ENCODE measurements around the gene BMPR2. TPM values are rescaled to one million over a fixed set of nuclear protein-coding genes. Genes with fewer than 3 reads are reported as not detected.

BMPR2 gene
- total and polyA plus RNA-seq, 2 of the 4 experiments (the other 2 are of a cell fraction): 17.0 to 30.1 TPM

DNA sequence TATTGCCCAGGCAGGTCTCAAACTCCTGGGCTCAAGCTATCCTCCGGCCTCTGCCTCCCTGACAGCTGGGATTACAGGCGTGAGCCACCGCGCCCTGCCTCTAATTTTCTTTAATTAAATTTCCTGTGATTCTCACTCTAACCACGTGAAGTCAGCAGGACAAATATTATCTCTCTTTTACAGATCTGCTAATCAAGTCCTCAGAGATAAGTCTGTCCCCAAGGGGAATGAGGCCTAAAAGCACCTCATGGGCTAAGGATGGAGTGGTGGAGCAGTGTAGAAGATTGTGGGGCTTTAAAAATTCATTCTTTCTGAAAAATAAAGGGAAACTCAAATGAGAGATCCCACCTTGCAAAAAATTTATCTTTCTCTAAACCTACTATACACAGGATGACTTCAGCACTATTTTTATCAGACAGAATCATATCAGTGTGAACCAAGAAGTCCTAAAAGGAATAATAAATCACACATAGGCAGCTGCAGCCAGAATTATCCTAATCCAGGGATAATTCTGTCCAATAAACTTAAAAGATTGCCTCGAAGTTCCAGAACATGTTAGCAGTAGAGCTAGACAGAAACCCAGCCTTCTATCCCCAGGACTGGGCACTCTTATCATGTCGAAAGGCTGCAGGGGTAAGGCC lies 38.3 kb upstream of the BMPR2 start:
- Histone ChIP-seq H4K8ac (ENCODE audit: low read depth in 2 of 2, low read length in 2 of 2) (no peak overlapping the region), H3K27ac (ENCODE audit: insufficient read depth, low read length) (no peak overlapping the region), H2AFZ (replicated peaks; ENCODE audit: low read length, poor library complexity) (no peak overlapping the region), H3K79me1 (ENCODE audit: low read depth in 1 of 2, low read length in 2 of 2) (0 out of 4 replicates have a peak, but pooled peaks cover 0 to 8% of the 10 kb centered on the region in 2 experiments), H2AK9ac (replicated peaks; ENCODE audit: low read depth, low read length, poor library complexity) (no peak overlapping the region), H2BK5ac (ENCODE audit: low read depth, low read length, poor library complexity, severe bottlenecking) (no peak overlapping the region), H3K4me1 (ENCODE audit: control insufficient read depth, insufficient read depth, low read length) (peaks cover 3% of the 10 kb centered on the region; the same call in 1 of the 2 replicates), H3K9ac (ENCODE audit: low read depth, low read length) (no peak overlapping the region), H3K36me3 (ENCODE audit: control insufficient read depth, insufficient read depth, low read length) (no peaks in the 10 kb centered on the region), H2BK120ac (ENCODE audit: low read depth, low read length) (no peak overlapping the region), H3K14ac (replicated peaks; ENCODE audit: low read depth, low read length) (no peak overlapping the region), H3K56ac (ENCODE audit: extremely low read depth, insufficient read depth, low read length) (no peak overlapping the region), H3K27me3 (ENCODE audit: control insufficient read depth, insufficient read depth, low read length) (no peaks in the 10 kb centered on the region), H2AK5ac (ENCODE audit: low read depth, low read length) (no peak overlapping the region), H2BK20ac (ENCODE audit: low read depth, low read length) (no peak overlapping the region), H2BK15ac (ENCODE audit: low read depth, low read length) (no peak overlapping the region), H3K4me3 (ENCODE audit: insufficient read depth, low read depth, low read length) (no peak overlapping the region), H3K18ac (ENCODE audit: low read depth, low read length) (no peak overlapping the region), H3K4me2 (ENCODE audit: low read depth, low read length) (no peak overlapping the region), H3K9me1 (ENCODE audit: insufficient read depth, low read length) (peaks cover 19% of the 10 kb centered on the region), H4K5ac (ENCODE audit: low read depth, low read length) (no peak overlapping the region), H4K91ac (ENCODE audit: insufficient read depth, low read depth, low read length) (no peak overlapping the region), H3K23ac (ENCODE audit: low read depth, low read length) (no peak overlapping the region), H3K9me3 (ENCODE audit: control insufficient read depth, insufficient read depth, low read length) (no peaks in the 10 kb centered on the region), H3K4ac (ENCODE audit: low read depth, low read length) (no peak overlapping the region), H4K20me1 (ENCODE audit: insufficient read depth, low read length) (peaks cover 3% of the 10 kb centered on the region; the same call in 1 of the 2 replicates)
- no peak for ATAC-seq (ENCODE audit: low read depth)
- in situ Hi-C loops (cut with MboI; ENCODE audit: low sequenced_read_pairs): no loop called here
- intact Hi-C loops (cut with micrococcal nuclease): no loop called here
- TF ChIP-seq FOS (IDR thresholded peaks at IDR 0.05; ENCODE audit: low read depth, low read length) (no peak), POLR2A (IDR thresholded peaks at IDR 0.05; ENCODE audit: low read depth, low read length) (no peak), SMC3 (IDR thresholded peaks at IDR 0.05; ENCODE audit: low read depth, low read length) (no peak), CTCF (conservative IDR thresholded peaks at IDR 0.05; ENCODE audit: low read depth, low read length) (no peak)
- TF ChIP-seq, protein P1, sequence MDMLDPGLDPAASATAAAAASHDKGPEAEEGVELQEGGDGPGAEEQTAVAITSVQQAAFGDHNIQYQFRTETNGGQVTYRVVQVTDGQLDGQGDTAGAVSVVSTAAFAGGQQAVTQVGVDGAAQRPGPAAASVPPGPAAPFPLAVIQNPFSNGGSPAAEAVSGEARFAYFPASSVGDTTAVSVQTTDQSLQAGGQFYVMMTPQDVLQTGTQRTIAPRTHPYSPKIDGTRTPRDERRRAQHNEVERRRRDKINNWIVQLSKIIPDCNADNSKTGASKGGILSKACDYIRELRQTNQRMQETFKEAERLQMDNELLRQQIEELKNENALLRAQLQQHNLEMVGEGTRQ (IDR thresholded peaks at IDR 0.05; ENCODE audit: low read depth, low read length): no peak
- 100% methylated on average over 2 of the region's 7 CpGs; no CpG with 5 or more reads in 1 of the 2 experiments for WGBS, 2 experiments (ENCODE audit: extremely low coverage in 2 of 2, insufficient read length in 1 of 2)
- dilution Hi-C loops (cut with HindIII; ENCODE audit: low sequenced_read_pairs, unreplicated experiment): no loop called here
- no TSS peak for BruUV-seq (replicated peaks)
- POLR2A ChIA-PET (ENCODE audit: unreplicated experiment): no interaction called here
- CTCF ChIA-PET: no interaction called here
- no peak for DNase-seq
